NCI-H2196 treated with DMSO at 0.1 percent for 48 hours (cell line): Measurements from ENCODE around the gene IFIT1B.
"Not testable (repeated sequence)": the region's sequence is repeated elsewhere in the genome, so short reads cannot be mapped to it uniquely, and the experiment has no call there.

Source experiments
- DNase-seq: peaks from one replicate; lab custom pipeline; 2025; ENCODE audit not compliant: unreplicated experiment; lab: John Stamatoyannopoulos, UW

Gene IFIT1B

DNA sequence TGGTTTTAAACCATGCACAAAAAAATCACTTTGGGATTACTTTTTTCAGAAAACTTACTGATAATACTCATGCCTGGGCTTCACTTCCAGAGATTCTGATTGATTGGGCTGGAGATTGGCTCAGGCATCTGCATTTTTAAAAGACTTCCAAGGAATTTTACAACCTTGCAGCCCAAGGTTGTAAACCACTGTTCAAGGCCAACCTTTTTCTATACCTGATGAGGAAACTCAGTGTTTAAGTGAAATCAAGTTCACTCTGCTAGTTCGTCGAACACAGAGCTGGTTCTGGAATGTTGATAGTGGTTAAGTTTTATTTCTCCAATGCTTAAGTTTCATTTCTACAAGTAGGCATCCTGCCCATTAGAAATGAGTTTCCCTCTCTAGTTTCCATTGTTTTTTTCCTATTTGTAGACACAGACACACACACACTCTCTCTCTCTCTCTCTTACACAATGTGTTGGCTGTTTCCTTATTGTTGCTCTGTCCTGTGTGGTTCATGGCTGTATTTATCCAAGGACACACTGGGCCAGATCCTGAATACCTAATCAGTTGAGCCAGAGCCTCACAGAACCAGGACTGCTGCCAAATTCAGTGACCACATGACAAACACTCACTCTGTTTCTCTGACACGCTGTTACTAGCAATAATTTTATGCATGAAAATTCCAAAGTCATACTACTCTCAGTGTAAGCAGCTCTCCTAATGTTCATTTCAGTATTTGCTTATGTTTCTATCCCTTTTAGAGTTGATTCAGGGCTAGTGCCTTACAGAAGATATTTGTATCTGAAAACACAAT is 3.7 kb upstream of the IFIT1B start:
- DNase-seq, result peak; percentile 23

DNA sequence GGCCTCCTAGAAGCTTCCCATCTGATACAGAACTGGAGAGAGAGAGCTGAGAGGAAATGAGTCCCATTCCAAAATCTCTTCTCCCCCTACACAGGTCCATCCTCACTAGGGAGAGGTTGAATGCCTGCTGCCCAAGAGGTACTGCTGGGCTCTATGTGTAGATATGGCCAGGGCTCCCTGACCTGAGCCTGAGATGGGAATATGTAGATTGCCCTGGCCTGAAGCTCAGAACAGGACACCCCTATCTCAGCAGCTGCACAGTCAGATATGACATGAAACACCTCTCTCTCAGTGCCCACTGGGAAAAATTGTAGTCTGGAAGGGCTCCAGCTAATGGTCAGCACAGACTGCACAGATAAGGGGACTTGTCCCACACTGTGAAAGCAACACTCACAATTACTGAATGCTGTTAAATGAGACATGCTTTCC is 3.1 kb upstream of the IFIT1B start:
- no peak for DNase-seq

DNA sequence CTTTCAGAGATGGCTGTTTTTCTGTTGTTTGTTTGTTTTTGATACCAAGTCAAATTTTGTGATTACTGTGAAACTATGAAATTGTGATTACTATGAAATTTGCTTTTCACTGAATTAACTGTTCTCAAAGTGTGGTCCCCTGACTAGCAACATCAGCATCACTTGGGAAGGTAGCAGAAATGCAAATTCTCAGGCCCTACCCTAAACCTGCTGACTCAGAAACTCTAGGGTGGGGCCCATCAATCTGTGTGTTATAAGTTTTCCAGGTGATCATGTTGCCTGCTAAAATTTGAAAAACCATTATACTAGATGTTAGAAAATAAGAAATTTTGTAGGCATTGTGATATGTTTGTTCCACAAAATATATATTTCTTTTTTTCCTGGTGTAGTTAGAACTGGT is 1.2 kb downstream of the IFIT1B start:
- no peak for DNase-seq

DNA sequence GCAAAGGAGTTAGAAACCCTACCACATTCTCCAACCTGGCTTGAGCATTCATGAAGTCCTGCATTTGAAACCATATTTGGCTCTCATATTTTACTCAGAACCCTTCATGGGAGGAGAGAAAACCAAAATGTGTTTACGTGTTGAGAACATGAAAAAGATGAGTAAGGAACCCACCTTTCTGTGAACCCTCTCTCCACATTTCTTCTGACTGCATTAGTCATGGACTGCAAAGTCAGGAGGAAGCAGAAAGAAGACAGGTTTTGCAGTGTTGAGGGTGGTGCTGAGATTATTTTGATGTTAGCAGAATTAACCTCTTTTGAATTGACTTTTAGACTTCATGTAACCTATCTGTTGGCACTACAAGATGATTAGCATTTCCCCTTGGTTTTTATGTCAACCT is 4.9 kb downstream of the IFIT1B start:
- DNase-seq, result no peak

DNA sequence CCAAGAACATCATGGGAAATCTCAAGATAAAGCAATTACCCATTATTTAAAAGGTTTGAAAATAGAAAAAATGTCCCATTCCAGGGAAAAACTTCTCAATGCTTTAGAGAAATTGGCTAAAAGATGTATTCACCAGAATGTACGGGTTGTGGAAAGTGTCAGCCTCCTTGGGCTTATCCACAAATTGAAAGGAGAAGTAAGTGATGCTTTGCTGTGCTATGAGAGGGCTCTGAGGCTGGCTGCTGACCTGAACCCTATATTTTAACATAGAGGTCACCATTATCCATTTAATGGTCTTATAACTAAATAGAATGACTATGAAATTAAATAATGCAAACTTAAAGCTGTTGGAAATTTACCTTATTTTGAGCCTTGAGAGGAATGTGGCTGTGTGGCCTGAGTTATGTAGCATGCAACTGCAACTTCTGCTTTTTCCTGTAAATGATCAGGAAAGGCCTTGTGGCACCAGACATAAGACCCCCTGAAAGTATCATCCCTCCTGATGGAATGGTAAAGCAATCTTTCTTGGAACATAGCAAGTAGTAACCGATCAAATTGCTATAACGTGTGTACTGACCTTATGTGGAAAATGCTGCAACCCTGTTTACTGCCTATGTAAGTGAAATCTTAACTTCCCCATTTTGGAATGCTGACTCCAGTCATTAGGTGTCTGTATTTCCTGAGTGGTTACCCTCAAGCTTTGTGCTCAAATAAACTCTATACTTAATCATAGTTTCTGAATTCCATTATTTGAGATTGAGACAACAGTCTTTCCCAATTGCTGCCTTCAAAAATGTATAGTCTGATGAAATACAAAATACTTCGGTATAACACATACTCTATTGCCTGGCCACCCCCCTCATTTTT is 6.9 kb downstream of the IFIT1B start:
- DNase-seq, result no peak

DNA sequence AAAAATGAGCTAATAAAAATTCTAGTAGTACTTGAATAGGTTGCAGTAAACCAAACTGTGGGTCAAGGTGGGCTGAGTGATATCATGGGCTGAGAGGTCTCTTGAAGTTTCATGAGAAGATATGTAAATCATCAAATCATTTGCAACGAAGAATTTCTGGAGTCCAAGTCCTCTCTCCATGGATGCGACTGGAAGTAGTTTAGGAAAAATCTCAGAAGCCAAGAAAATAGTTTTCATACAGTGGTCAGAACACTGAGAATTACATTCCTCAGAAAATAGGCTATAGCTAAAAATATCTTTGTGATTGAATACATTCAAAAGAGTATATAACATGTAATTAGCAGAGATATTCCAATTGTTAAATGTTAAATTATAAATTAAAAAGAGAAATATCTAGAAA is 10.9 kb downstream of the IFIT1B start:
- DNase-seq, result no peak

DNA sequence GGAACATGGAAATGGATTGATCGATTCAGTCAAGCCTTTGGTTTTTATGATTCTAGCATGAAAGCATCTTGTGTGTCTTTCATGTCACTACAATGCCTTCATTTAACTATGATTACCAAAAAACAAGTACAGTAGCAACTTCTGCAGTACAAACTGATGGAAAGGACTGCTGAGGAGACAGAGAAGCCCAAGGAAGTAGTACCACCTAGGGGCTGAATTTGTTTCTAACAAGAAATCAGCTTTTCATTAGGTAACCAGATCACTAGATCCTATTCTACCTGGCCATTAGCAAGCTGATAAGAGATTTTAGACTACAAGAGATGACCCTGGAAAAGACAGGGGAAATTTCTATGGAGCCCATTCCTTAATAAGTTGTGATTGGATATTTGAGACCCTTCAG is 11.4 kb downstream of the IFIT1B start:
- no peak for DNase-seq

DNA sequence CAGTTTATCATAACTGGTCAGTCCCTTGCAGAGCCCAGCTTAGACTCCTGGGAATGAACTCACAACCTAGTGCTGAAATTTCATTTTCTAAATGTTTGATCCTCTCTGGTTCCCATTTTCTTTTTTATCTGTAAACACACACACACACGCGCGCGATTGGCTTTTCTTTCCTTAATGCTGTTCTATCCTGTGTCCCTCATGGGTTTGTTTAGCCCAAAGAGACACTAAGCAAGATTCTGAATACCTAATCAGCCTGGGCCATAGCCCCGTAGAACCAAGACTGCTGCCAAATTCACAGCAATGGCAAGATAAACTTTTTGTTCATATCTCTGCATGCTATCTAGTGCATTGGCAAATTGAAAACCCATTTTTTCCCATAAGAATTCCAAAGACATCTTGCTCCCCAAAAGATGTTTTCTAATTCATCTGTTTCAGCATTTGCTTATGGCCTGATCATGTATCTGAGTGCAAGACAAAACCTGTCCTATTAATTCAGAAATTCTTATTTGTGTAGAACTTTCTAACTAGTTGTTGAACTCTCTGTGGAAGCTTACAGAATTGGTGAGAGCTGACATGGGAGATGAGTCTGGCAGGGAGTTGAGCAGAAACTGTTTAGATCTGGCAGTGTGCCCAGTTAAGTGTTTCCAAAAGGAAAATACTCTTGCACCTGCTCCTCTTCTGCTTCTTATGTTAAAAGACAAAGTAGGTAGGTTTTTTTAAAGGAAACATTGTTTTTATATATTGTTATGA is 12.8 kb downstream of the IFIT1B start:
- peak; percentile 16 for DNase-seq

DNA sequence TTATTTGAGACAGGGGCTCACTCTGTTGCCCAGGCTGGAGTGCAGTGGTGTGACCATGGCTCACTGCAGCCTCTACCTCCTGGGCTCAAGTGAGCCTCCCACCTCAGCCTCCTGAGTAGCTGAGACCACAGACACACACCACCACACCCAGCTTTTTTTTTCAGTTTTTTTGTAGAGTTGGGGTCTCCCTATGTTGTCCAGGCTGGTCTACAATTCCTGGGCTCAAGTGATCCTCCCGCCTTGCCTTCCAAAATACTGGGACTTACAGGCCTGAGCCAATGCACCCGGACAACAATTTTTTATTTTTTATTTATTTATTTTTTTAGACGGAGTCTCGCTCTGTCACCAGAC is 13.3 kb downstream of the IFIT1B start:
- not testable (repeated sequence) for DNase-seq

DNA sequence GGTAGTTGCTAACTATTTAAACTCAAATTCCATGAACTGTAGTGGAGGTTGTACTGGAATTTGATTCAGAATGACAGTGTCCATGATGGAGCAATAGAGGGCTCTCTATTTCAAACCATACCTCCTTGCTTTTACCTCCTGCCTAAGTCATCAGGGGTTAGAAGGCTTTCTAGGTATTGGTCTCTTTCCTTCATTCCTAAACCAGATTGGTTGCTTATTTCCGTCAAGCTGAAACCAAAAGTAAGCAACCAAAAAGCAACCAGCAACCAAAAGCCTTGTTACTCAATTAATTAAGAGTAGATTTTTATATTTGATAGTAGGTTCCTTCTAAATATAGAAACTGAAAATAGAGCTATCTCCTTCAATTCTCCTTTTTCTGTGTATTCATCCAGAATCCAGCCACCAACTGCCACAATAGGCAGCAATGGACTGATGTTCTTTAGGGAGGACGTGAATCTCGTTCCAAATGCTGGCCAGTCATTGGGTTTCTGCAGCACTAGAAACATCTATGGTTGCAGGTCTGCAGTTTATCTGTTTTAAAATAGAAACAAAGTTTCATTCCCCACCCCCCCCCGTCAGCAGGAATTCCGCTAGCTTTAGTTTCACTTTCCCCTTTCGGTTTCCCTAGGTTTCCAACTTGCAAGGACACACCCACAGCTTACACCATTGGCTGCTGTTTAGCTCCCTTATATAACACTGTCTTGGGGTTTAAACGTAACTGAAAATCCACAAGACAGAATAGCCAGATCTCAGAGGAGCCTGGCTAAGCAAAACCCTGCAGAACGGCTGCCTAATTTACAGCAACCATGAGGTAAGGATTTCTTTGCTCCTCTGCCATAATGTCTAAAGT is 14.3 kb downstream of the IFIT1B start, which contains the start of gene IFIT1:
Gene IFIT1 (plus strand): TSS at position 717 of the 850 bp plus-strand sequence. CDS start 90 bp downstream, at position 807.
- peak; percentile 9 for DNase-seq

DNA sequence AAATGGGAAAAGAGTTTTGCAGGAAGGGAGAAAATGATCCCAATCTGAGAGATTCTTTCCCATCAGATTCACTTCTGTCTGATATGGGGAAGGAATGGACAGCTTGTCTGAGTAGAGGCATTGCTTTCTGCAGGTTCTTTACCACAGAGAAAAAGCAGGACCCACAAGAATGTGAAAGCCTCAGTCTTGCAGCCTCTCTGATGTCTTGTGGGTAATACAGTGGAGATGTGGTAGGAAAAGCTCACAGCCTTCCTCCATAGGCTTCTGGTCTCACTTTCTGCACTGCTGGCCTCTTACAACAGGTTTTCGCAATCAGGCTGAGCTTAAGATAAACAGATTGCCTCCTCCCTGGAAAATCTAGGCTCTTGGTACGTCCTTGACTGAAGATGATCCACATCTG is 15.1 kb downstream of the IFIT1B start:
- DNase-seq, result no peak

DNA sequence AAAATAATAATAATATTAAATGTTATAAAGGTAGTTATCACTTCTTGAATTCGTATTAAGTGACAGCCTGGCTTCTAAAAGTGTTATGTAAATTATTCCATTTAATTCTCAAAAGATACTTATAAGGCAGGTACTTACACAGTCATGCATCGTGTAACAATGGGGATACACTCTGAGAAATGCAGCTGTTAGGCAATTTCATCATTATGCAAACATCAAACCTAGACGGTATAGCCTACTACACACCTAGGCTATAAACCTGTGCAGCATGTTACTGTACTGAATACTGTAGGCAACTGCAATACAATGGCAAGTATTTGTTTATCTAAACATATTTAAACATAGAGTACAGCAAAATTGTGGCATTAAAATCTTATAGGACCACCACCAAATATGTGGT is 16.0 kb downstream of the IFIT1B start:
- DNase-seq, result no peak

DNA sequence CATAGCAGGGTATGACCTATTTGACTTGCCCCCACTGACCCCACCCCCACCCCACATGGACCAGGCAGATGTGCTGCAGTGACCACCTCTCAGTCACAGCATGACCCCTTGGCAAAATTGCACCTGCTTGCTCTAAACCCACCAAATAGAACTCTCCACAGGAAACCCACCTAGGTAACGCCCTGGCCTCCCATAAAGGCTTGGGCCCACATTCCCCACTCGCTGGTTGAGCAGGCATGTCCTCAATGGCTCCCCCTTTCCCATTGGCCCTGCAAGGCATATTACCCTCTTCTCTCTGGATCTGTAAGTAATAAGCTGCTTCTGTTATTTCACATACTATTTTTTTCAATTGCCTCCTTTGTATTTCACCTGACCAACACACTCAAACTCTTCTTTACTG is 17.3 kb downstream of the IFIT1B start:
- no peak for DNase-seq

DNA sequence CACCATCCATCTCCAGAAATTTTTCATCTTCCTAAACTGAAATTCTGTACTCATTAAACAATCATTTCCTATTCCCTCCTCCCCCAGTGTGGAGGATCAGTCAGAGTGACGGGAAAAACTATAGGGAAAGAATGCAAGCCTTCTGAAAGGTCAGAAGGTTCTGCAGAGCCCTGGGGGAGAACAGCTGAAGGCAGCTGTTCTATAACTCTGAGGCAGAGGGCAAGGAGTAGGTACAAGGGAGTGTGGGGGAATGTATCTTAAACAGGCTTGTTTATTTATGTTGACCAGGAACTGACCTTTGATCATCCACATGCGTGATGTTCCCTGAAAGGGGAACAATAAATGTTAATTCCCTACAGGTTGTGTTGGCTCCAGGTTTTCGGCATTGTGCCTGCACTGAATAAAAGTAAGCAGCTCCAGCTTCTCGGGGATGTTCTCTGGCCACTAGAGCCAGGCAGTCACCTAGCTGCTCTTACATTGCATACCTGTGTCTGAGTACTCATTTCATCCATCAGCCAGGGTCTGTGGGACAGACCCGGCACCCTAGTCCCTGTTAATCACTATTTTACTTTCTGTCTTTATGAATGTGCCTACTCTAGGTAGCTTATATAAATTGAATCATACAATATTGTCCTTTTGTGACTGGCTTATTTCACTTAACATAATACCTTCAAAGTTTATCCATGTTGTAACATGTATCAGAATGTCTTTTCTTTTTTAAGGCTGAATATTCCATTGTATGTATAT is 20.3 kb downstream of the IFIT1B start:
- DNase-seq, result no peak

DNA sequence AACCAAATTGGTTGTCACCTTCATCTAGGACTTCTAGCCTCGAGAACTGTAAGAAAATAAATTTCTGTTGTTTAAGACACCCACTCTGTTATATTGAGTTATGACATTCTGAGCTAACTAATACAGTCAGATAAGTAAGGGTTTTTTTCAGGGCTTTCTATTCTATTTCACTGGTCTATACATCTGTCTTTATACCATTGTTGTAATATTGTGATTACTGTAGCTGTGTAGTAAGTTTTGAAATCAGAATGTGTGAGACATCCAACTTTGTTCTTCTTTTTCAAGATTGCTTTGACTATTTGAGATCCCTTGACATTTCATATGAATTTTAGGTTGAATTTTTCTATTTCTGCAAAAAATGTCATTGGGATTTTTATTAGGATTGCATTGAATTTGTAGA is 22.1 kb downstream of the IFIT1B start:
- DNase-seq, result no peak

DNA sequence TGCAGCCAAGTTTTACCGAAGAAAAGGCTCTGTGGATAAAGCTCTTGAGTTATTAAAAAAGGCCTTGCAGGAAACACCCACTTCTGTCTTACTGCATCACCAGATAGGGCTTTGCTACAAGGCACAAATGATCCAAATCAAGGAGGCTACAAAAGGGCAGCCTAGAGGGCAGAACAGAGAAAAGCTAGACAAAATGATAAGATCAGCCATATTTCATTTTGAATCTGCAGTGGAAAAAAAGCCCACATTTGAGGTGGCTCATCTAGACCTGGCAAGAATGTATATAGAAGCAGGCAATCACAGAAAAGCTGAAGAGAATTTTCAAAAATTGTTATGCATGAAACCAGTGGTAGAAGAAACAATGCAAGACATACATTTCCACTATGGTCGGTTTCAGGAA is 25.2 kb downstream of the IFIT1B start:
- DNase-seq, result no peak

DNA sequence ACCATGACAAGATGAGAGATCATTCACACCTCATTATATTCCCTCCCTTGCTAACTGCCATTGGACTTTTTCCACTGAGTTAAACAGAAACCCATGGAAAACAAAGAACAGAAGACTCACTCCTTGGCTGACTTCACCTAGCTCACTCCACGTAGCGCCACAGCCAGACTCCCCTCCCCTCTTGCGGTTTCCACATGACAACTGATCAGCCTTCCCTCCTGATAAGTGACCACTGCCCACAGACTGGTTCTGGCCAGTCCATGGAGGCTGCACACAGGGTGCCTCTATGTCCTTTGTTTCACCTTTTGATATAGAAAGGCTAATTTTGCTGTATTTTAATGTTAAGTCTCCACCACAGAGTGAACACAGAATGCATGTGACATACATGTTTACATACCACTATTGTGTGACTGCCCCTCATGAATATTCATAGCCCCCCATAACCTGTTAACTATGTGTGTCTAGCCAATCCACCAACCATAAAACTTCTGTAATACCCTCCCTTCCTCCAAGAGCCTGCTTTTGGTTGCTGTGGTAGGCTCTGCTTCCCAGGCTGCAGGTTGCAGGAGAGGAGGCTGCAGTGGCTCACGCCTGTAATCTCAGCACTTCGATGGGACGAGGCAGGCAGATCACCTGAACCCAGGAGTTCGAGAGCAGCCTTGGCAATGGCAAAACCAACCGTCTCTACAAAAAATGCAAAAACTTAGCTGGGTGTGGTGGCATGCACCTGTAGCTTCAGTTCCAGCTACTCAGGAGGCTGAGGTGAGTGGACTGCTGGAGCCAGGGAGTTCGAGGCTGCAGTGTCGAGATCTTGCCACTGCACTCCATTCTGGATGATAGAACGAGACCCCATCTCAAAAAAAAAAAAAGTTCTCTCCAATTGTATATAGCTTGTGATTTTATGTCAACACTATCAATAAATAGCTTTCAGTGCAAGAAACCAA is 26.5 kb downstream of the IFIT1B start:
- no peak for DNase-seq

DNA sequence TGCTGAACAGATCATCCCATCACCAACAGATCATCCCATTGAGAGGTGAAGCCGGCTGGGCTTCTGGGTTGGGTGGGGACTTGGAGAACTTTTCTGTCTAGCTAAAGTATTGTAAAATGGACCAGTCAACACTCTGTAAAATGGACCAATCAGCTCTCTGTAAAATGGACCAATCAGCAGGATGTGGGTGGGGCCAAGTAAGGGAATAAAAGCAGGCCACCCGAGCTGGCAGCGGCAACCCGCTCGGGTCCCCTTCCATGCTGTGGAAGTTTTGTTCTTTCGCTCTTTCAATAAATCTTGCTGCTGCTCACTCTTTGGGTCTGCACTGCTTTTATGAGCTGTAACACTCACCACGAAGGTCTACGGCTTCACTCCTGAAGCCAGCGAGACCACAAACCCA is 28.3 kb downstream of the IFIT1B start:
- not testable (repeated sequence) for DNase-seq

DNA sequence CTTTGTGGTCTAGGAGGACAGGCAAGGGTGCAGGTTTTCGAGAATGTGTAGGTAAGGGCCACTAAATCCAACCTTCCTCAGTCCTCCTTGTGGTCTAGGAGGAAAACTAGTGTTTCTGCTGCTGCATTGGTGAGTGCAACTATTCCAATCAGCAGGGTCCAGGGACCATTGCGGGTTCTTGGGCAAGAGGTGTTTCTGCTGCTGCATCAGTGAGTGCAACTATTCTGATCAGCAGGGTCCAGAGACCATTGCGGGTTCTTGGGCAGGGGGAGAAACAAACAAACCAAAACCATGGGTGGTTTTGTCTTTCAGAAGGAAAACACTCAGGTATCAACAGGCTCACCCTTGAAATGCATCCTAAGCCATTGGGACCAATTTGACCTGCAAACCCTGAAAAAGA is 29.9 kb downstream of the IFIT1B start:
- DNase-seq, result not testable (repeated sequence)
